OCI-LY3 (cell line): Measurements from ENCODE around the gene GALNT16.

Experiments
- CTCF ChIP-seq: fragments of 200-600, 300-600 bp; sonication (generic); IDR thresholded peaks from 2 replicates; pipeline ENCODE4 v1.5.1; 2014; ENCODE audit warnings: antibody characterized with exemption, low read length, low read depth
- EZH2phosphoT487 ChIP-seq: fragments of 200-600 bp; shearing (Covaris generic); IDR thresholded peaks from 2 replicates; pipeline ENCODE4 v1.6.1; 2018; ENCODE audit warnings: antibody characterized with exemption, mixed run types, low read depth

- TF ChIP-seq CTCF (no peak), EZH2phosphoT487 (no peak)
Observed at GRCh38 chr14:69320581-69321365, 60.8 kb downstream of the GALNT16 start.
